ENCODE measurements around the gene RPL6. TPM values are rescaled to one million over a fixed set of nuclear protein-coding genes. Genes with fewer than 3 reads are reported as not detected.
"Not testable (repeated sequence)": the region's sequence is repeated elsewhere in the genome, so short reads cannot be mapped to it uniquely, and the experiment has no call there.

RPL6 gene
- total RNA-seq (2014; rRNA removed; shearing (Covaris generic)) = 872 and 1,091 TPM in 2 replicates

- DNase-seq (ENCODE audit: low spot score) = peak; percentile 92
Observed at GRCh38 chr12:112409064-112409905, at the start of gene RPL6. Gene RPL6, minus strand, starts transcription at chr12:112409605. Its CDS starts 949 bp downstream, at chr12:112408656.

- no peak for DNase-seq (ENCODE audit: low spot score)
Observed at GRCh38 chr12:112458751-112459150, 49.3 kb upstream of the RPL6 start.

- no peak for DNase-seq (ENCODE audit: low spot score)
Observed at GRCh38 chr12:112458330-112458729, 48.9 kb upstream of the RPL6 start.

- DNase-seq (ENCODE audit: low spot score) = not testable (repeated sequence)
Observed at GRCh38 chr12:112457142-112457541, 47.7 kb upstream of the RPL6 start.

- DNase-seq (ENCODE audit: low spot score) = no peak
Observed at GRCh38 chr12:112456029-112456428, 46.6 kb upstream of the RPL6 start.

- DNase-seq (ENCODE audit: low spot score) = no peak
Observed at GRCh38 chr12:112450725-112451124, 41.3 kb upstream of the RPL6 start.

- not testable (repeated sequence) for DNase-seq (ENCODE audit: low spot score)
Observed at GRCh38 chr12:112448165-112448564, 38.8 kb upstream of the RPL6 start.

- DNase-seq (ENCODE audit: low spot score) = no peak
Observed at GRCh38 chr12:112447106-112447505, 37.7 kb upstream of the RPL6 start.

GRCh38 chr12:112446008-112446725, 36.8 kb upstream of the RPL6 start:
- no peak for DNase-seq (ENCODE audit: low spot score)

- DNase-seq (ENCODE audit: low spot score) = no peak
Observed at GRCh38 chr12:112443916-112444315, 34.5 kb upstream of the RPL6 start.

- not testable (repeated sequence) for DNase-seq (ENCODE audit: low spot score)
Observed at GRCh38 chr12:112440653-112441052, 31.2 kb upstream of the RPL6 start.

GRCh38 chr12:112439769-112440168, 30.4 kb upstream of the RPL6 start:
- DNase-seq (ENCODE audit: low spot score) = no peak

GRCh38 chr12:112438645-112439044, 29.2 kb upstream of the RPL6 start:
- DNase-seq (ENCODE audit: low spot score) = not testable (repeated sequence)

GRCh38 chr12:112433551-112433950, 24.1 kb upstream of the RPL6 start:
- no peak for DNase-seq (ENCODE audit: low spot score)

- no peak for DNase-seq (ENCODE audit: low spot score)
Observed at GRCh38 chr12:112431965-112432364, 22.6 kb upstream of the RPL6 start.

GRCh38 chr12:112430929-112431328, 21.5 kb upstream of the RPL6 start:
- no peak for DNase-seq (ENCODE audit: low spot score)

- DNase-seq (ENCODE audit: low spot score) = no peak
Observed at GRCh38 chr12:112427760-112428159, 18.4 kb upstream of the RPL6 start.

- no peak for DNase-seq (ENCODE audit: low spot score)
Observed at GRCh38 chr12:112425582-112426382, 16.4 kb upstream of the RPL6 start.

GRCh38 chr12:112424126-112424525, 14.7 kb upstream of the RPL6 start:
- no peak for DNase-seq (ENCODE audit: low spot score)

- DNase-seq (ENCODE audit: low spot score) = no peak
Observed at GRCh38 chr12:112422531-112422930, 13.1 kb upstream of the RPL6 start.

GRCh38 chr12:112421363-112421762, 12.0 kb upstream of the RPL6 start:
- no peak for DNase-seq (ENCODE audit: low spot score)

- no peak for DNase-seq (ENCODE audit: low spot score)
Observed at GRCh38 chr12:112420740-112421139, 11.3 kb upstream of the RPL6 start.

All from HT-29 (cell line).